Amniotic stem cell (primary cell): Measurements from ENCODE around the gene IGFBP1.

Source experiments
- DNase-seq: peaks from one replicate; lab custom pipeline; 2025; lab: John Stamatoyannopoulos, UW

Gene IGFBP1

GRCh38 chr7:45902820-45903219, 14.5 kb downstream of the IGFBP1 start:
- no peak for DNase-seq

GRCh38 chr7:45909561-45909960, 21.3 kb downstream of the IGFBP1 start:
- no peak for DNase-seq

DNA sequence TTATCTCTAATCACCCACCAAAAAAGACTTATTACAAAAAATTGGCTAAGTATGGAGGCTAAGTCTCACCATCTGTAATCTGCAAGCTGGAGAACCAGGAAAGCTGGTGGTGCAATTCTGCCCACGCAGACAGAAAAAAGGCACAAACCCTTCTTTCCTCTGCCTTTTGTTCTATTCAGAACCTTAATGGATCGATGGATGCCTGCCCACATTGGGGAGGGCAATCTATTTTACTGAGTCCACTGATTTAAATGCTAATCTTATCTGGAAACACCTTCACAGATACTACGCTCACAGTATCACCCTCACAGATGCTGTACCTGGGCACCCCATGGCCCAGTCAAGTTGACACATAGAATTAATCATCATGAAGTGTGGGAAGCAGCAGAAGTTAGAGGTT, 22.6 kb downstream of the IGFBP1 start:
- DNase-seq, result no peak

- no peak for DNase-seq
Measured at GRCh38 chr7:45911311-45911710, 23.0 kb downstream of the IGFBP1 start.

DNA sequence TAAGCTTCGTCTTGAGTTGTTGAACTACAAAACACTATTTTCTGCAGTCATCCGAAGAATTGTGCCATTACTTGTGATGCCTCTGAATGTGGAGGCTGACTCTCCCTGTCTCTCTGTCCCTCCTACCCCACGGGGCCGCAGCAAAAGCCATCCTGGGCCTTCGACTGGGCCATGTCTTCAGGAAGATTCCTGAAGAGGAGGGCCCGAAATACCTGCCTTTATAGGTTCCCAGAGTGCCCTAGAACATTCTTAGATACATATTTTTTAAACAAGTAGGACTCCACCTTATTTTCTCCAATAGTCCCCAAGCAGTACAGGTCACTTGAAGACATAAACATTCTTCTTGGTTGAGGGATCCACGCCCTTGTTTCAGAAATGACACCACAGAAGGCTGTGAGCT, 24.7 kb downstream of the IGFBP1 start:
- no peak for DNase-seq

- no peak for DNase-seq
Measured at GRCh38 chr7:45914911-45915310, 26.6 kb downstream of the IGFBP1 start.

- DNase-seq, result no peak
Measured at GRCh38 chr7:45915606-45916005, 27.3 kb downstream of the IGFBP1 start.

GRCh38 chr7:45917064-45917463, 28.8 kb downstream of the IGFBP1 start:
- no peak for DNase-seq

DNA sequence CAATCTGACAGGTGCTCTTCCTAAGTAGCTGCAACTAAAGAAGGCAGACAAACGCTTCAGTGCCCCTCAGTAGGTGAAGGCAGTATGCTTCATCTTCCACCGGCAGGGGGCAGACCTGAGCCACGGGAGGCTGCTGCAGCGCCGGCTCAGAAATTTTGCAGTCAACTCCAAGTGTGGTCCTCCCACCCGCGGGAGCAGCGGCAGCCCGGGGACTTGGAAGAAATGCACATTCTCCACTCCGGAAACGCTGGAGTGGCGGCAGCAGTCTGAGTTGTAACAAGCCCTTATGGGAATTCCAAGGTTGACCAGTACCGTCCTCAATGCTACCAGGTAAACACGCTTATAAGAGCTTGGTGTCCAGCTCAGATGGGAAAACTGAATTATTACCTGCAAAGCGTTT, 29.4 kb downstream of the IGFBP1 start:
- DNase-seq, result peak; percentile 34

DNA sequence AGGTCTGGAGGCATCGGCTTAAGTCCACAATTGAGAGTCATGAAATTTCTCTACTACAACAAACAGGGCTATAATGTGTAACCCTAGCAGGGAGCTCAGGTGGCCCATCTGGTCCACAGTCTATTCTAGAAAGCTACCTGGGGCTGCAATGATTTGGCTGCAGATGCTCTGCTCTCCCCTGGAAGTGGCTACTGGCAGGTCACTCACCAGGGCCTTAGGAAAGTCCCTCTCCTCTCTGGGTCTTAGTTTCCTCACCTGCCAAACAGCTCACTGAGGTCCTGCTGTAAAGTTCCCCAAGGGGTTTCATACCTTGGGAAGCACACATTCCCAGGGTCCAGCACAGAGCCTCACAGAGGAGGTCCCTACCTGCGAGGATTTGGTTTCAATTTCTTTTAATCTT, 30.3 kb downstream of the IGFBP1 start:
- DNase-seq, result no peak

DNA sequence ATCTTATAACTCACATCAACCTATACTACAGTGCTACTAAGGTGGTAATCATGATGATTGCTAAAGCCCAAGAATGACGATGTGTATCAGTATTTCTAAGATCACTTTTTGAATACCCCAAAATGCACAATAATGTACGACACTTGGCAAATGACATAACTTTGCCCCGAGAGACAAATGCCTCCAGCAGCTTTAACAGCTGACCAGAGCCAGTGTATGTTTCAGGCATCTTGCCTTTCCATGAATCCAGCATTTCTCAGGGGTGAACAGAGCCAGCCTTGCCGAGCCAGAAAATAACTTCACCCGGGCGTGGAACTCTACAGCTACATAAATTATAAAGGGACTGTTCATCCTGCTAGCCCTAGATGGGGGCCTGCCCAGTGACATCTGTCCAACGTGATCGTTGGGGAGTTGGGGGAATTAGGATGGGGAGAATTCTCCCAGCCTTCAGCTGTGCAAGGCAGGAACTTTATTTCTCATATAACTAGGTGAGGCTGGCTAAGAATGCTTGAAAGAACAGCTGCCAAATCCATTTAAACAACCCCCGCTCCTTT, 31.0 kb downstream of the IGFBP1 start:
- DNase-seq, result no peak

- DNase-seq, result no peak
Measured at GRCh38 chr7:45919993-45920459, 31.7 kb downstream of the IGFBP1 start.

DNA sequence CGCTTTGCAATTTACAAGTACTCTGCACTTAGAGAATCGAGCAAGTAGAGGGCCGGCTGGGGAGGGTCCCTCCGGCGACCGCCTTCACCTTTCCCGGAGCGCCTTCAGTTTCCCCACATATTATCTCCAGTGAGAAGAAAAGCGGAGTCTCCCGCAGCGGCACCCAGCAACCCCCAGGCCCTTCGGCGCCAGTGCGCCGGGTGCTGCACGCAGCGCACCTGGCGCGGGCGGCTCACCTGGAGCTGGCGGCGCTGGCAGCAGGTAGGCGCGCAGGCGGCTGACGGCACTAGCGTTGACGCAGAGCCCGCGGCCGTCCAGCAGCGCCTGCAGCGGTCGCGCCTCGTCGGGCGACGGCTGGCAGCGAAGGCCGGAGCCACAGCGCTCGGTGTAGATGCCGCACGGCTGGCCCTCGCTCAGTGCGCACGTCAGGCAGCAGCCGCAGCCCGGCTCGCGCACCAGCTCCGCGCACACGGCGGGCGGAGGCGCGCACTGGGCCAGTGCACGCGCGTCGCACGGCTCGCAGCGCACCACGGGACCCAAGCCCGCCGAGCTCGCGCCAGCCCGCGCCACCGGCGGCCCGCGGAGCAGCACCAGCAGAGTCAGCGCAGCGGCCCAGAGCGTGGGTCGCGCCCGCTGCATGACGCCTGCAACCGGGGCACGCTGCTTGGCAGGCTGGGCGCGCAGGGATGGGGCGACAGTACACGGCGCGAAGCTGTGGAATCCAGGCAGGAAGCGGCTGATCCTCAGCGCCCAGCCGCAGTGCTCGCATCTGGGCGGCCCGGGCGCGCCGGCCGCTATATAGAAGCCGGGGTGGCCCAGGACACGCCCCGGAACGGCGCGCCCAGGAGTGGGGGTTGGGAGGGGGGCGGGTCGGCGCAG, 32.5 kb downstream of the IGFBP1 start, which contains the start of gene IGFBP3:
TSS of gene IGFBP3 (minus strand) at position 771 of the 879 bp plus-strand sequence. CDS start at position 639, 132 bp downstream.
- DNase-seq, result no peak

- DNase-seq, result no peak
Measured at GRCh38 chr7:45921381-45921698, 33.1 kb downstream of the IGFBP1 start.

DNA sequence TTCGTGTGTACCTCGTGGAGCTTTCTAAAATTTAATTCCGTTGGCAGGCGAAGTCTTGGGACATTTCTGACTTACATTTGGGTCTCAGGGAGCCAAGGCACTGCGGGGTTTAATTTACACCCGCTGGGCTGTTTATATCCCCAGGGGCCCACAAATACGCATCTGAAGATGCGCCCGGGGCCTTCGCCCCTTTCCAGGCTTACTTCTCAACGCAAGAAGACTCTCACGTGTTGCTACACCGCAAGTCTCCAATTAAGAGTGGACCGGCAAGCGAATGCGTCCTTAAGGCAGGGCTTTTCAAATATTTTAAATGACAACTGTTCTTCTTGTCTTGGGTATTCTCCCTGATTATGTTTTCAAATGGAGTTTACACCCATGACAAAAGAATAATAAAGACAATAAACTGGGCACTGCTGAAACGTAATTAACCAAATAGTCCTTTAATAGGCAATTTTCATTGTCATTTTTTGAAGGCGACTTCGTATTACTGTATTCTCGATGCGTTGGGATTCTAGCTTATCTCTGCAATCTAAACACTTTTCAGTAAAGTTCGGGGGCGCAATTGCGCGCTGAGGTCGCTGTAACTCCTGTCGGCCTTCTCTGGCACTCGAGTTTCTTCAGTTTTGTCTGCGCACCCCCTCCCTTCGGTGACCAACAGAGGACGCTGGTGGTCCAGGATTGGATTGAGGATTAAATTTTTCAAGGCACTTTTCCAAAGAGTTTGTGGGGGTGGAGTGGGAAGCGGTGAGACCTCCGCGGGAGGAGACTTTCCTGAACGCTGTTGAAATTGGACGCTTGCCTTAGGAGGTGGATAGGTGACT, 33.6 kb downstream of the IGFBP1 start:
- peak; percentile 50 for DNase-seq

GRCh38 chr7:45922810-45923209, 34.5 kb downstream of the IGFBP1 start:
- no peak for DNase-seq

- DNase-seq, result peak; percentile 30
Measured at GRCh38 chr7:45923290-45923689, 35.0 kb downstream of the IGFBP1 start.

GRCh38 chr7:45923818-45924217, 35.5 kb downstream of the IGFBP1 start:
- no peak for DNase-seq

GRCh38 chr7:45924283-45924682, 36.0 kb downstream of the IGFBP1 start:
- DNase-seq, result peak; percentile 51

- DNase-seq, result no peak
Measured at GRCh38 chr7:45927721-45928120, 39.4 kb downstream of the IGFBP1 start.

DNA sequence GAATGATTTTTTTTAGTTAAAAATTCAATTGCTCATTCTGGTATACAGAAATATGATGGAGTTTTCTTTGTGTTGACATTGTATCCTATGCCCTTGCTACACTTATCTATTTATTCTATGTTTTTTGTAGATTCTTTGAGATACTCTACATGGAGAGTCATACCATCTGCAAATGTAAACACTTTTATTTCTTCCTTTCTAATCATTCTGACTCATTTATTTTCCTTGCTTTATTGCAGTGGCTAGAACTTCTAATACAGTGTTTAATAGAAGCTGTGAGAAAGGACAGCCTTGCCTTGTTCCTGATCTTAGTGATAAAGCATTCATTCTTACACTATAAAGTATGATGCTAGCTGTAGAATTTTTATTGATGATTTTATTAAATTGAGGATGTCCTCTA, 42.7 kb downstream of the IGFBP1 start:
- no peak for DNase-seq

GRCh38 chr7:45937301-45937700, 49.0 kb downstream of the IGFBP1 start:
- no peak for DNase-seq

- no peak for DNase-seq
Measured at GRCh38 chr7:45937862-45938261, 49.6 kb downstream of the IGFBP1 start.
